Mesothelial cell of epicardium (in vitro differentiated cells): ENCODE measurements around the gene TTC6. TPM values are rescaled to one million over a fixed set of nuclear protein-coding genes. Genes with fewer than 3 reads are reported as not detected.

Source experiments
- DNase-seq, 2 experiments: peaks; one replicate each; pipeline ENCODE4 v3.0.0; 2021; ENCODE audit warnings: low spot score in 2 of 2; ENCODE audit not compliant: unreplicated experiment in 2 of 2
- H3K27ac Mint-ChIP-seq: 2 replicates; pipeline ENCODE4 v1.8.0; 2021; ENCODE audit warnings: mixed read lengths
- H3K27me3 Mint-ChIP-seq: 2 replicates; pipeline ENCODE4 v1.8.0; 2021; ENCODE audit warnings: low read depth, mixed read lengths
- H3K36me3 Mint-ChIP-seq: 2 replicates; pipeline ENCODE4 v1.8.0; 2021; ENCODE audit warnings: mixed read lengths
- H3K4me1 Mint-ChIP-seq: 2 replicates; pipeline ENCODE4 v1.8.0; 2021; ENCODE audit warnings: mixed read lengths
- H3K4me3 Mint-ChIP-seq: 2 replicates; pipeline ENCODE4 v1.8.0; 2021; ENCODE audit warnings: mild to moderate bottlenecking, moderate library complexity, mixed read lengths
- H3K9me3 Mint-ChIP-seq: 2 replicates; pipeline ENCODE4 v1.8.0; 2021; ENCODE audit warnings: mixed read lengths
- CTCF ChIP-seq: fragments of 200-600 bp; sonication (generic); IDR thresholded peaks from one replicate; pipeline ENCODE4 v1.5.0; 2021; ENCODE audit warnings: antibody characterized with exemption; ENCODE audit not compliant: unreplicated experiment
- total RNA-seq: library from RNA; stranded (reverse); gene quantifications from 3 replicates; pipeline ENCODE4 v1.2.1, GENCODE V29; 2021

Gene TTC6
- total RNA-seq, 1 donor from 2014 or later, result 2.7 TPM

DNA sequence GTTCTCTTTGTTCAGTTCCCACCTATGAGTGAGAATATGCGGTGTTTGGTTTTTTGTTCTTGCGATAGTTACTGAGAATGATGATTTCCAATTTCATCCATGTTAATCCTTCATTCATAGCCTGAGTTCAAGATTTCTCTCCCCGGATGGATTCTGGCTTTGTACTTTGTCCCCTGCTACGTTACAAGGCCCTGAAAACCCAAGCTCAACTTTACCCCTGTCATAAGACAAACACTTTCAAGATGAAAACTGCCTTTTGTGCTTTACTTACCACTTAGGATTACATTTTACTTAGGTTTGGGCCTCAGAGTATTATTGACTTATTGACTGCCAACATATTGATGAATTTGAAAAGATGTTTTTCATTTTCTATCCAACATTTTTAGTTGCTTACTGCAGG is 36.7 kb upstream of the TTC6 start:
- TF ChIP-seq CTCF, result no peak
- peaks cover 15% of the 10 kb centered on the region for H3K36me3 Mint-ChIP-seq
- H3K27ac Mint-ChIP-seq, result no peak overlapping the region
- no peaks in the 10 kb centered on the region for H3K27me3 Mint-ChIP-seq
- no peak for DNase-seq
- H3K4me3 Mint-ChIP-seq, result no peak overlapping the region
- H3K4me1 Mint-ChIP-seq, result peaks cover 24% of the 10 kb centered on the region
- H3K9me3 Mint-ChIP-seq, result peaks cover 20% of the 10 kb centered on the region

DNA sequence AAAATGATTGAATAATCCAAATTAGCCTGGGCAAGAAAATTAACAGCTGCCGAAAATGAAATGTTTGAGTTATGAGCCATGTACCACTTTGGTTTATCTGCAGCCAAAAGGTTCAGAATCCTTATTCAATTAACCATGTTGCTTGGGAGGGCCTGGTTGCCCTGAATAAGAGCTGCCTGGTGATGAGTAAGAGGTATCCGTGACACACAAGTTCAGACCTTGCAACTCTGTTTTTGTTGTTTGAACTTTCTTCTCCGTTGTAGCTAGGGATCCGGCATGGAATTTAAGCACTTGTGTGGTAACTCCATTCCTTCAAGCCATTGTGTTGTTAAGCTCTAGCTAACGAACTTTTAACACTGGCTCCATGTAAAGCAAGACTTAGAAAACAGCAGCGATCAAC is 36.0 kb upstream of the TTC6 start:
- DNase-seq, result no peak
- H3K27ac Mint-ChIP-seq, result no peak overlapping the region
- H3K36me3 Mint-ChIP-seq, result peaks cover 9% of the 10 kb centered on the region
- no peak for TF ChIP-seq CTCF
- peaks cover 29% of the 10 kb centered on the region for H3K4me1 Mint-ChIP-seq
- H3K4me3 Mint-ChIP-seq, result no peak overlapping the region
- H3K27me3 Mint-ChIP-seq, result no peaks in the 10 kb centered on the region
- peaks cover 13% of the 10 kb centered on the region for H3K9me3 Mint-ChIP-seq

GRCh38 chr14:37563189-37563588 is 32.2 kb upstream of the TTC6 start:
- Mint-ChIP-seq H3K36me3 (no peaks in the 10 kb centered on the region), H3K27me3 (no peaks in the 10 kb centered on the region), H3K4me3 (no peak overlapping the region), H3K9me3 (no peaks in the 10 kb centered on the region), H3K4me1 (peaks cover 54% of the 10 kb centered on the region), H3K27ac (peak overlapping the region; percentile 47)
- no peak for DNase-seq
- TF ChIP-seq CTCF, result no peak

DNA sequence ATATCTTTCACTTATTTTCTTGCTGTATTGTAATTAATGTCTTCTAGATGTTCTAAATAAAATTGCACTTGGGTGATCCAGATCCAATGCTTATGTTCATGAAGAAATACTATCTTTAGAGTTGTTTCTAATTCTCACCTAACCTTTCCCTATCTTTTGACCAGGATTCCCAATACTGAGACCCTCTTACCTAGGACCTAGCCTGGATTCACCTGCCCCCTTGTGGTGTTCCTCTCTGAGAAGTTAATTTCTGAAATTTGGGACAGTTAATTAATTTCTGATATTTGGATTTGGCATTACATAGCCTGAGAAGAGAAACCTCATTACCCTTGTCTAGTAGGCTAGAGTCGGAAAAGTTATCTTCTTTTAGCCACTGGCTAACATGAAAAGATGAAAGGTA is 29.9 kb upstream of the TTC6 start:
- H3K36me3 Mint-ChIP-seq, result no peaks in the 10 kb centered on the region
- no peak for TF ChIP-seq CTCF
- no peaks in the 10 kb centered on the region for H3K9me3 Mint-ChIP-seq
- no peak for DNase-seq
- H3K27ac Mint-ChIP-seq, result peak overlapping the region; percentile 51
- H3K4me3 Mint-ChIP-seq, result no peak overlapping the region
- peaks cover 55% of the 10 kb centered on the region for H3K4me1 Mint-ChIP-seq
- no peaks in the 10 kb centered on the region for H3K27me3 Mint-ChIP-seq

- Mint-ChIP-seq H3K4me1 (peaks cover 58% of the 10 kb centered on the region), H3K36me3 (peaks cover 4% of the 10 kb centered on the region), H3K9me3 (no peaks in the 10 kb centered on the region), H3K27ac (peak overlapping the region; percentile 81), H3K4me3 (peak overlapping the region; percentile 5), H3K27me3 (no peaks in the 10 kb centered on the region)
- no peak for TF ChIP-seq CTCF
- DNase-seq, result no peak
These were observed 28.5 kb upstream of the TTC6 start for GRCh38 chr14:37566811-37567371.

GRCh38 chr14:37569729-37570128 is 25.7 kb upstream of the TTC6 start:
- Mint-ChIP-seq H3K4me1 (peaks cover 43% of the 10 kb centered on the region), H3K4me3 (no peak overlapping the region), H3K36me3 (peaks cover 6% of the 10 kb centered on the region), H3K27me3 (no peaks in the 10 kb centered on the region), H3K27ac (no peak overlapping the region), H3K9me3 (peaks cover 9% of the 10 kb centered on the region)
- no peak for DNase-seq
- no peak for TF ChIP-seq CTCF
